GM19239 (cell line): ENCODE data around the gene SIN3B.

Experiments used
- DNase-seq: peaks from one replicate; pipeline ENCODE4 v3.0.0; 2011; ENCODE audit warnings: low spot score; ENCODE audit not compliant: insufficient read length
- FAIRE-seq: peaks from 2 replicates; lab custom pipeline; 2011; peaks lifted over from hg19 to GRCh38; lab: Jason Lieb, UNC

The SIN3B gene

DNA sequence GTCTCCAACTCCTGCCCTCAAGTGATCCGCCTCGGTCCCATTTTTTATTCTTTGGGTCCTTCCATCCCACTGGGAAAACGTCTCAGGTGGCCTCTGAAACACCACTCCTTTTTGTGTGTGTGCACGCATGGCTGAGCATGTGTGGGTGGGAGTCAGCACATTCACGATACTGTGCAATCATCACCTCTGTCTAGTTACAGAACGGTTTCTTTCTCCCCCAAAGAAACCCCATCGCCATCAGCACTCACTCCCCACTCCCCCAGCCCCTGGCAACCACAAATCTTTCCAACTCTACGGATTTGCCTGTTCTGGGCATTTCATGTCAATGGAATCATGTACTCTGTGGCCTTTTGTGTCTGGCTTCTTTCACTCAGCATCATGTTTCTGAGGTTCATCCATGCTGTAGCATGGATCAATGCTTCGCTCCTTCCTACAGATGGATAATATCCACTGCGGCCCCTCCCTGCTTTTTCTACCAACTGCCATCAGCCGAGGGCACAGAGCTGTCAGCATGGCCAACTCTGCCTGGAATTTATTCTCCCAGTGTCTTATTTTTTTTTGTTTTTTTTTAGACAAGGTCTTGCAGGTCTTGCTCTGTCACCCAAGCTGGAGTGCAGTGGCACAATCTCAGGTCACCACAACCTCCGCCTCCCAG, 69.3 kb downstream of the SIN3B start:
- DNase-seq (no peak), FAIRE-seq (peak; percentile 81)

GRCh38 chr19:16899566-16900075, 70.4 kb downstream of the SIN3B start:
- FAIRE-seq (peak; percentile 70), DNase-seq (peak; percentile 74)

- no peak for DNase-seq
- FAIRE-seq = no peak
Observed at GRCh38 chr19:16901491-16902175, 72.4 kb downstream of the SIN3B start.

DNA sequence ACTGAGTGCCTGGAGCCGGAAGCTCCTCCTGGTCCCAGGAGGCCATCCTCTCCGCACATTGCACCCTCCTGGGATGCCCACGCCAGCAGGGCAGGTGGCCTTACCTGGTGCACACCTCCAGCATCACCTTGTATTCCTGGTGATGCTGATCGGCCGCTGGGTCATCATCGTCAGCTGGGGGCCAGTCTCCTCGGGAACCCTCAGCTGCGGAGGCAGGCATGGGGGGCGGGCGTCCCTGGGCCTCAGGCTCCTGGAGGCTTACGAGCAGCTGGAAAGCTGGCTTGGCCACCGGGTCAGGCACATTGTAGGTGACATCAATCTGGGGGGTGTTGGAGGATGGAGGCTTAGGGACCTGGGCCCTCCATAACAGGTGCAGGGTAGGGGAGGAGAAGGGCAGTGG, 73.3 kb downstream of the SIN3B start:
- no peak for DNase-seq
- FAIRE-seq = no peak

DNA sequence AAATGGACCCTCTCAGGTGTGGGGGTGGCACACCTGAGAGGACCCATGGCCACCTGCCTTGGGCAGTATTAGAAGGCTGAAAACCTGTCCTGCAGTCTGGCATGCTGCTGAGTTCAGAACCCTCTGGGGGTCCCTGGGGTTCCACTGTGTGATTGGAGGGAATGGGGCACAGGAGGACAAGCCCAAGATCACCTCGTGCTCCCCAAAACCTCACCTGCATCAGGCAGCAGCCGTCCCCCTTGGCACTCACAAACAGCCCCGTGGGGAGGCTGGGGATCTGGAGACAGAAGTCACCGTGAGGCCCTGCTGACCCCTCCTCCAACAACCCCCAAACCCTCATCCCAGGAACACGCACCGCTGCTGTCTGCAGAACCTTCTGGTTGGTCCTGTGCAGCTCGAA, 74.1 kb downstream of the SIN3B start:
- DNase-seq = no peak
- no peak for FAIRE-seq

DNA sequence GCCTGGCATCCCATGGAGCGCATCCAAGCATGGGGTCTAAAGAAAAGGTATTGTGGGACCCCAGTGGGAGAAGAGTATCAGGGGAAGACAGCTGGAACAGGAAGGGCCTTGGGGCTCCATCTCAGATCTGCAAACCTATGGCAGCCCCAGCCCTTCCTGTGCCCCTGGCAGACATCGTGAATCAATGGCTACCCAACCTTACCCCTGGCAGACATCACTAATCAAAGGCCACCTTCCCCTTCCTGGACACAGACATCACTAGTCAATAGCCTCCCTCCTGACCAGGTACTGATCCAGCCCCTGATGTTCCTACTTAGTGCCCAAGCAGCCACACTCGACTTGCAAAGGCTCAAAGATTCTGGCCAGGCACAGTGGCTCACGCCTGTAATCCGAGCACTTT, 75.4 kb downstream of the SIN3B start:
- FAIRE-seq = no peak
- no peak for DNase-seq

DNA sequence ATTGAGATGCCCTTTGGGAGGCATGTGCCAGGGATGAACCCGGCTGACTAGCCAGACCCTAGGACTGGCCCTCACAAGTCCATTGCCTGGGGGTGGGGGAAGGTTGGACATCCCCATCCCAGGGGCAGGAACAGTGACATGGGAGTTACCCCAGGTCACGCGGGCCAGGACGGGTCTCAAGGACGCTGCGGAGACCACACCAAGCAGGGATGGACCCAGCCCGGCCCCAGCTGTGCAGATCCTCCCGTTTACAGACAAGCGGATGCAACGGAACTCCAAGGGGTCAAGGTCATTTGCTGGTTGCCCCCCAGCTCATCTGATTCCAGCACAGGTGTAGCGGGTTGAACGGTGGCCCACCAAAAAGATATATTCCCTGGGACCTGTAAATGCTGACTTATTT, 79.6 kb downstream of the SIN3B start:
- no peak for DNase-seq

DNA sequence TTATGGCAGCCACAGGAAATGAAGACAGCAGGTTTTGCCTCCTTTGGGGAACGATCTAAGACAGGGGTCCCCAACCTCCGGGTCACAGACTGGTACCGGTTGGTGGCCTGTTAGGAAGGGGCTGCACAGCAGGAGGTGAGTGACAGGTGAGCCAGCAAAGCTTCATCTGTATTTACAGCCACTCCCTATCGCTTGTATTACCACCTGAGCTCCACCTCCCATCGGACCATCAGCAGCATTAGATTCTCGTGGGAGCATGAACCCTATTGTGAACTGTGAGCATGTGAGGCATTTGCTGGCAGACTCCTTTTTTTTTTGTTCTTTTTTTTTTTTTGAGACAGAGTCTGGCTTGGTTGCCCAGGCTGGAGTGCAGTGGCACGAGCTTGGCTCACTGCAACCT, 81.8 kb downstream of the SIN3B start:
- FAIRE-seq (no peak), DNase-seq (no peak)

More for the DNA sequence above, 79.6 kb downstream of the SIN3B start:
- FAIRE-seq = no peak

- FAIRE-seq (no peak), DNase-seq (no peak)
Observed at GRCh38 chr19:16912780-16913179, 83.6 kb downstream of the SIN3B start.

GRCh38 chr19:16914421-16914820, 85.2 kb downstream of the SIN3B start:
- DNase-seq (no peak), FAIRE-seq (no peak)

GRCh38 chr19:16915135-16915534, 85.9 kb downstream of the SIN3B start:
- DNase-seq (no peak), FAIRE-seq (no peak)

DNA sequence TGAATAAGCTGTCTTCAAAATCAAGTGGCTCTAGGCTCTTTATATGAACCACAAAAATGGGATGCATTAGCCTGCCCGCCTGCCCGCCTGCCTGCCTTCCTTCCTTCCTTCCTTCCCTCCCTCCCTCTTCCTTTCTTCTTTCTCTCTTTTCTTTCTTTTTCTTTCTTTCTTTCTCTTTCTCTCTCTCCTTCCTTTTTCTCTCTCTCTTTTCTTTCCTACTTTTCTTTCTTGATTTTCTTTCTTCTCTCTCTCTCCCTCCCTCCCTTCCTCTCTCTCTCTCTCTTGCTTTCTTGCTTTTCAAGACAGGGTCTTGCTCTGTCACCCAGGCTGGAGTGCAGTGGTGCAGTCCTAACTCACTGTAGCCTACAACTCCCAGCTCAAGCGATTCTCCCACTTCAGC, 86.5 kb downstream of the SIN3B start:
- DNase-seq (no peak), FAIRE-seq (no peak)

- FAIRE-seq (no peak), DNase-seq (no peak)
Observed at GRCh38 chr19:16917401-16917800, 88.2 kb downstream of the SIN3B start.

- FAIRE-seq (no peak), DNase-seq (no peak)
Observed at GRCh38 chr19:16919496-16919895, 90.3 kb downstream of the SIN3B start.

- FAIRE-seq = no peak
- no peak for DNase-seq
Observed at GRCh38 chr19:16920816-16921529, 91.8 kb downstream of the SIN3B start.

DNA sequence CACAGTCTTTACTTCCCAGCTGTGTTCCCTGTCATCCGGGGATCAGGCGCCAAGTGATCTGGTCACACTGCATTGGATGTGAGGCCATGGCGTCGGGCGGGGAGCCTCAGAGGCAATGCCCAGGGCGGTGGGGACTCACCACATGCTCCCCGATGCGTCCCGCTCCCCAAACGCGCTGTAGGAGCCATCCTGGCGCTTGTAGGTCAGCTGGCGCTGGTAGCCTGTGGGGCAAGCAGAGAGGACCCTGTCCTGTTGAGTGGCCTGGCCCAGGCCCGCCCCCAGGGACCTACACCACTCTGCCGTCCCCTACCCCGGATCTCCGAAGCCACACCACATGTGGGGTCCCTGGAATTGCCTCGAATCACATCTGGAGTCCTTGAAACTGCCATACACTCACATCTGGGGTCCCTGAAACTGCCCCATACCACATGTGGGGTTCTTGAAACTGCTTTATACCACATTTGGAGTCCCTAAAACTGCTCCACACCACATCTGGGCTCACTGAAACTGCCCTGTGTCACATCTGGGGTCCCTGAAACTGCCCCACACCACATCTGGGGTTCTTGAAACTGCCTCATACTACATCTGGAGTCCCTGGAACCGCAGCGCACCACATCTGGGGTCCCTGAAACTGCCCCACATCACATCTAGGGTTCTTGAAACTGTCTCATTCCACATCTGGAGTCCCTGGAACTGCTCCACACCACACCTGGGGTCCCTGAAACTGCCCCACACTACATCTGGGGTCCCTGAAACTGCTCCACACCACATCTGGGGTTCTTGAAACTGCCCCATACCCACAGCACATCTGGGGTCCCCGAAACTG, 92.8 kb downstream of the SIN3B start:
- FAIRE-seq = no peak
- DNase-seq = no peak

DNA sequence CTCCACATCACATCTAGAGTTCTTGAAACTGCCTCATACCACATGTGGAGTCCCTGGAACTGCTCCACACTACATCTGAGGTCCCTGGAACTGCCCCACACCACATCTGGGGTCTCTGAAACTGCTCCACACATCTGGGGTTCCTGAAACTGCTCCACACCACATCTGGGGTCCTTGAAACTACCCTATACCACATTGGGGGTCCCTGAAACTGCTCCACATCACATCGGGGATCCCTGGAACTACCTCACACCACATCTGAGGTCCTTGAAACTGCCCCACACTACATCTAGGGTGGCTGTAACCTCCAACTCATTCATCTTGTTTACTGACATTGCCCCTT, 93.4 kb downstream of the SIN3B start:
- DNase-seq (no peak), FAIRE-seq (no peak)

- DNase-seq = no peak
- FAIRE-seq = no peak
Observed at GRCh38 chr19:16922949-16923348, 93.8 kb downstream of the SIN3B start.

GRCh38 chr19:16927883-16928282, 98.7 kb downstream of the SIN3B start:
- no peak for DNase-seq
- FAIRE-seq = no peak

DNA sequence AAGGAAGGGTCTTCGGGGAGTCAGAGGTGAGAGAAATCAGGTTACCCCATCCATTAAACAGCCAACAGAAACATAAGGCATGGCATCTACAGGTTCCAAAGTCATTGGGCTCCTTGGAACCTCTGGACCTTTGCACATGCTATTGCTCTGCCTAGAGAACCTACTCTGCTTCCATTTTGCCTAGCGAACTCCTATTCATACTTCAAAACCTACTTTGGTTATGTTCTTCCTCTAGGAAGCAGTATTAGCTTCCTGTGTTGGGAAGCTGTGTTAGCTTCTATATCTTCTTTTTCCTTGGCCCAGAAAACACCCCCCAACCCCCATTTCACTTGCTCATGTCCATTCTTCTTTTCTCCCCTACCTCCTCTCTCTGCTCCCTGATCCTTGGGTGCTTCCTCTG, 99.2 kb downstream of the SIN3B start:
- DNase-seq (no peak), FAIRE-seq (no peak)

DNA sequence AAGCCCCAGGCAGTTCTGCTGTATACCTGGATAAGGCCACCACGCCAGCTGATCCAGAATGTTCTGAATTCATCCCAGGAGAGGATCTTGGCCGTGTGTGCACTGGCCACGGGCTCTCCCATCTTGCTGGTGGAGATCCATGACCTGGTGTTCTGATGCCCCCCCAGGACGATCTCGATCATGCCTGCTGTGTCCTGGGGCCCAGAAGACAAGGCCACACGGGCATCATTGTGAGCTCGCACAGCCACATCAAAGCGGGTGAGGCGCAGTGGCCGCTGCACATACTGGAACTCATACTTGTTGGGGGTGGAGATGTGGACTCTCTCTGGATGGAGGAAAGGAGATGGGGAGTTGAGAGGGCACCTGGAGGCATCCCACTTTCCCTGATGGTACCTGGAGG, 99.7 kb downstream of the SIN3B start:
- no peak for DNase-seq
- no peak for FAIRE-seq
